Pancreas (tissue), 10 donors: Measurements from ENCODE around the gene STRN4. TPM values are rescaled to one million over a fixed set of nuclear protein-coding genes. Genes with fewer than 3 reads are reported as not detected.

Experiments used
- ATAC-seq, 4 donors: fragments of 200-7000 bp; cut with Tn5 transposase; one replicate each; pipeline versions ENCODE4 v1.8.0 to v1.9.1; 2020; ENCODE audit warnings: mild to moderate bottlenecking in 4 of 4, moderate library complexity in 4 of 4
- DNase-seq, 6 donors: peaks; one replicate each; pipeline ENCODE4 v3.0.0-alpha.2; 2020
- FAIRE-seq: peaks from 2 replicates; lab custom pipeline; 2012; peaks lifted over from hg19 to GRCh38; lab: Jason Lieb, UNC
- H3K27ac ChIP-seq, 4 donors: fragments of 200-600 bp; sonication (generic); 1 replicate in 3 of 4; 2 replicates in 1 of 4; pipeline versions ENCODE4 v1.5.0 to v1.8.0; 2020
- H3K27me3 ChIP-seq, 4 donors: fragments of 200-600 bp; one replicate each; pipeline ENCODE4 v1.8.0; 2021
- H3K36me3 ChIP-seq, 3 donors: fragments of 200-600 bp; sonication (generic) in 1 of 3; one replicate each; pipeline versions ENCODE4 v1.5.0 to v1.8.0; 2020 to 2021
- H3K4me1 ChIP-seq, 3 donors: fragments of 200-600 bp; one replicate each; pipeline ENCODE4 v1.8.0; 2021
- H3K4me3 ChIP-seq, 4 donors: fragments of 200-600 bp; sonication (generic) in 2 of 4; one replicate each; pipeline versions ENCODE4 v1.5.0 to v1.8.0; 2020 to 2021
- H3K9me3 ChIP-seq, 4 donors: fragments of 200-600 bp; one replicate each; pipeline ENCODE4 v1.8.0; 2021
- CTCF ChIP-seq, 4 donors: fragments of 200-600 bp; sonication (generic) in 3 of 4; IDR thresholded peaks; one replicate each; pipeline versions ENCODE4 v1.5.0 to v1.8.0; 2021; ENCODE audit warnings: antibody characterized with exemption in 4 of 4
- WGBS, 2 donors: extraction: QIAGEN DNeasy Blood & Tissue Kit; methylation state at CpG; one replicate each; pipeline ENCODE4 v1.1.7; 2013; 5-methylcytosine and 5-hydroxymethylcytosine counted together
- intact Hi-C, 3 donors: fragments of 100-400 bp; cut with DNase I; formaldehyde crosslinking; loops; one replicate each; pipeline versions ENCODE4 v1.11.1 to v1.14.2; 2022
- polyA plus RNA-seq, 2 donors: library from polyadenylated mRNA; stranded (reverse); fragments of 200-250 nt; gene quantifications; one replicate each; pipeline ENCODE4 v1.2.3, GENCODE V29; 2013
- total RNA-seq, 6 donors: library from RNA; stranded (reverse); fragmentation: NEBNext Ultra II Directional in 4 of 6; extraction: Animal tissue kit (Norgen Biotek cat#: 25700) in 4 of 6; gene quantifications; one replicate each; pipeline versions ENCODE4 v1.2.1 to v1.2.4, GENCODE V29; 2021 to 2023
- donor health status: healthy with polysubstance abuse.
- donor health status: DM: no; HTN: no; CAD: no; lungs with moderate emphysema.
- donor health status: DM: no; HTN: no; CAD: no.
- donor health status: control.
- donor health status: control.
- donor health status: Bipolar disorder and iron deficiency.
- donor health status: DM: yes; HTN: yes; CAD: no.
- donor health status: DM: no; HTN: no; CAD: no.
- donor health status: DM: no; HTN: no; CAD: no.
- donor health status: DM: yes; HTN: yes; CAD: no.

Gene STRN4
- total and polyA plus RNA-seq, 8 donors = 26.4 to 48.0 (median 37.7) TPM

GRCh38 chr19:46736531-46737297 lies 9.5 kb downstream of the STRN4 start:
- no peaks in the 10 kb centered on the region for H3K4me1 ChIP-seq
- WGBS, 2 donors = 64 to 69% methylated on average over 22 of the region's 22 CpGs
- peaks cover 3 to 36% (median 11%) of the 10 kb centered on the region in 3 donors for H3K36me3 ChIP-seq
- intact Hi-C loops = no loop called here
- DNase-seq = peak in 3 of 6 donors; percentile 52 to 67 (median 61)
- no peak for TF ChIP-seq CTCF (IDR thresholded peaks at IDR 0.05)
- no peaks in the 10 kb centered on the region for H3K27me3 ChIP-seq
- no peak overlapping the region for H3K27ac ChIP-seq
- peak; percentile 39 to 63 (median 49) for ATAC-seq
- no peaks in the 10 kb centered on the region for H3K9me3 ChIP-seq
- no peak overlapping the region for H3K4me3 ChIP-seq
- no peak for FAIRE-seq

DNA sequence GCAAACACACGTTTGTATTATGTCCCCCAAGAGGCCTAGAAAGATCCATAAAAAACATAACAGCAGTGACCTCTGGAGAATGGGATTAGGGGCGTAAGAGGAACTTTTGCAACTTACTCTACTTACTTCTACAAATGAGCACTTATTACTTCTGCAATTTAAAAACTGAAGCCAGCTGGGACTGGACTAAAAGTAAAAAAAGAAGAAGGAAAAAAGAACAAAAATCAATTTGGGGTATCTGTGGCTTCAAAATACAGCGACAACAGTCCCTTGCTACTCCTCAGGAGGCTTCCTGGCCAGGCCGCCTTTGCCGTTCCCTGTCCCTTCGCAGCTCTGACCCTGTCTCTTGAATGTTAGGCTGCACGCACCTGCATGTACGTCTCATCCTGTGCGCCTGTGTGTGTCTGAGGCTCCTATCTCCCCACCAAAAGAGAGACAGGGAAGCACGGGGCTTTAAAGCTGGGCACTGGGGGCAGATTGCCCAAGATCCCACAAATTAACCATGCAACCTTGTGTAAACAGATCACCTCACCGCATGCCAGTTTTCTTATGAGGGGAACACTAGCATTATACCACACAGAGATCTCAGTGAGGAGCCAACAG lies 12.5 kb downstream of the STRN4 start:
- no peaks in the 10 kb centered on the region for H3K9me3 ChIP-seq
- no peaks in the 10 kb centered on the region for H3K4me1 ChIP-seq
- FAIRE-seq = no peak
- intact Hi-C loops = no loop called here
- 86 to 89% methylated on average over 11 of the region's 11 CpGs for WGBS, 2 donors
- peak in 1 of 4 donors; percentile 9 for ATAC-seq
- H3K4me3 ChIP-seq = no peak overlapping the region
- peak in 1 of 6 donors; percentile 12 for DNase-seq
- TF ChIP-seq CTCF (IDR thresholded peaks at IDR 0.05) = no peak
- no peaks in the 10 kb centered on the region for H3K27me3 ChIP-seq
- peak overlapping the region in 2 of 4 donors; percentile 17 to 20 for H3K27ac ChIP-seq
- peaks cover 3 to 53% (median 11%) of the 10 kb centered on the region in 3 donors for H3K36me3 ChIP-seq

DNA sequence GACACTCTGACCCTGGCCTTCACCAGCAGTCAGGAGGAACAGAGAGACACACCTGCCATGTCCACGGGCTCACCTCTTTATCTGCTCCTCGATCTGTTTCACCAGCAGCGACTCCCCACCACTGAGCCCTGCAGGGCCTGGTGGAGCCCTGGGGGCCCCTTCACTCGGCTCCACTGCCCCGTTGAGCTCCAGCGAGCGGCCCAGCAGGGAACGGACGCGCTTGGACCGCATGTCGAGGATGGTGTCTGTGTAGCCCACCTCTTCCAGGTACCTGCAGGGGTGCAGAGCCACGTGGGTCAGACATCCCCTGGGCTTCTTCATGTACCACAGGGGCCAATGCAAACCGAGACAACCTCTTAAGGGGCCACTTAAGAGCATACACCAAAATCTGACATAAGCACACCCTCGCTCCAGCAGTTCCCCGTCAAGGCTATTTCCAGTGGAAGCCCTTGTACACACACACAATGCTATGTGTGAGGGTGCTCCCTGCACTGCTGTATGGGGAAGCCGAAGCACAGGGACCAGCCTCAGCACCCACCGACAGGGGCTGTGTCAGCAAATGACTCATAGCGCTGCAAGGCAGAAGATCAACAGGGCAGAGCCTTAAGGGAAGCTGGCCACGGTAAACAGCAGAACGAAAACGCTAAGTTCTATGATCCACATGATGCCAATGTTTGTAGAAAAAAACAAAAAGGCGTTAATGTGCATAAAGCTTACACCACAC lies 13.1 kb downstream of the STRN4 start:
- 86 to 92% methylated on average over 23 of the region's 23 CpGs for WGBS, 2 donors
- intact Hi-C loops = no loop called here
- Histone ChIP-seq H3K4me1 (no peaks in the 10 kb centered on the region), H3K27me3 (no peaks in the 10 kb centered on the region), H3K36me3 (peaks cover 3 to 57% (median 12%) of the 10 kb centered on the region in 3 donors), H3K27ac (peak overlapping the region in 2 of 4 donors; percentile 17 to 20), H3K9me3 (no peaks in the 10 kb centered on the region), H3K4me3 (no peak overlapping the region)
- DNase-seq (peak in 2 of 6 donors; percentile 12 to 38), FAIRE-seq (no peak), ATAC-seq (peak in 2 of 4 donors; percentile 48 to 63)
- TF ChIP-seq CTCF (IDR thresholded peaks at IDR 0.05) = no peak

DNA sequence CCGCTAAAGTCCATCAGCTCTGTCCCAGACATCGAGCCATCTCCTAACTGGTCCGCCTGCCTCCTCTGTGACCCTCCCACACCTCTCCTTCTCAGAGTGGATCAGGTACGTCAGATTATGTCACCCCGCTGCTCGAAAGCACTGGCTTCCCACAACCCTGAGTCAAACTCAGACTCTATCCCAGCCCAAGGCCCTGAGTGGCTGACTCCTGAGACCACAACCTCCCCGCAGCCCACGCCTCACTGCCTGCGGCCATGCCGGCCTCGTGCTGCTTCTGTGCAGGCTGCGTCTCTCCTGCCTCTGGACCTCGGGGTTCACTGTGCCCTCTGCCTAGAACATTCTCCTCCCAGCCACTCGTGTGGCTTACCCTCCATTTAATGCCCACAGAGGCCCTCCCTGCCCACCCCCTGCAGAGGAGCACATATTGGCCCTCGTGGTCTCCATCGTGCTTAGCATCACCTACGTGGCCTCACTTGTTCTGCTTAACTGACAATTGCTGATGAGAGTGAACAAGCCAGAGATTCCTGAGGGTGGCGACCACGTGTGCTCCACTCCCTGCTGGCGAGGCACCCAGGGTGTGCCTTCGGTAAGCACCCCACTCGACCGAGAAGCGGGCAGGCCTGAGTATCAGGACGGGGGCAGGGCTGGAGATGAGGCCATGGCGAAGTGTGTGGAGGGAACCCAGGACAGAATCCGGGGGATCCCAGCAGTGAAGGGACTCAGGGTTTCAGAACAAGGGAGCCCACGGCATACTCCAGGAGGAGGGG lies 13.9 kb downstream of the STRN4 start:
- DNase-seq (peak in 2 of 6 donors; percentile 17 to 53), FAIRE-seq (no peak), ATAC-seq (no peak)
- intact Hi-C loops = no loop called here
- Histone ChIP-seq H3K4me3 (no peak overlapping the region), H3K9me3 (no peaks in the 10 kb centered on the region), H3K27ac (no peak overlapping the region), H3K36me3 (peaks cover 6 to 52% (median 18%) of the 10 kb centered on the region in 3 donors), H3K27me3 (no peaks in the 10 kb centered on the region), H3K4me1 (no peaks in the 10 kb centered on the region)
- WGBS, 2 donors = 90 to 93% methylated on average over 28 of the region's 28 CpGs
- TF ChIP-seq CTCF (IDR thresholded peaks at IDR 0.05) = no peak
